ENCODE data around the gene MEIS1.

DNA sequence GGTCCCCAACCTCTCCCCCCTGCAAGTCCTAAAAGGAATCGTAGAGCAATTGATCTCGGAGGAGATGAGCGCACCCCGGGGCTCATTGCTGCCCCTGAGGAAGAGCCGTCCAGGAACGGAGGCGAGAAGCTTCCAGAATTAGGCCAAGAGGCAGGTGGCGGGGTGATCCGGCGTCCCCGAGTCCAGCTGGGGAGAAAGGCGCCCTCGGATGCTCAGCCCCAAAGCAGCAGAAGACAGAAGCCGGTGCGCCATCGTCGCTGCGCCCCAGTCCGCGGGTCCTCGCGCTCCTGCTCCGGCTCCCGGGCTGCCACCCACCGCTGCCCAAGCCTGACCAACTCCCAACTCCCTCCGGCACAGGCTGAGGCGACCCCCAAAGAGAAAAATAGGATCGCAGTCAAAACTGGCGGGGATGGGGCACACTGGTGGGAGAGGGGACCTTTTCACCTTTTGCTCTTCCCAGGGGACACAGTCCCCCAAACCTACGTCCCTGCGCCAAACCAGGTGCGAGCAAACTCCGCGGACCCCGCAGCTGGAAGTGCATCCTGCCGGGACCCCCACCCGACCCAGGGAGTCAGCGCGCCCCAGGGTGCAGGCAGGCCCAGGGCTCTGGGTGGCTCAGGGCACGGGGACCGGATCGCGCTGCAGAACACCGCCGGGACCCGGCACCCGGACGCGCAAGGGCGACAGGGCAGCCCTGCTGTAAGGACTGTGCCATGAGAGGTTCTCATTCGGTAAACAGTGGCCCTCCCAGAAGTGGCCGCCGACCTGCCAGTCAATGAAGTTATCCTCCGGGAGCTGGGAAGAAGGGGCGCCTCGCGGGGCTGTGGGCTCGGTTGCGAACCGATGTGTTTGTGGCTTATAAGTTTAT lies 8.4 kb upstream of the MEIS1 start:
- TF ChIP-seq EZH2 (IDR thresholded peaks at IDR 0.05; ENCODE audit: borderline replicate concordance, low read depth, low read length, severe bottlenecking) (peak; percentile 11), POLR2A (IDR thresholded peaks at IDR 0.05; ENCODE audit: low read depth, low read length) (no peak), CTCF (IDR thresholded peaks at IDR 0.05; ENCODE audit: extremely low read depth in 1 of 2, insufficient read depth in 1 of 2, low read depth in 1 of 2, low read length in 2 of 2) (no peak), POLR2AphosphoS5 (IDR thresholded peaks at IDR 0.05; ENCODE audit: insufficient read depth, low read depth, low read length) (no peak)

Measured in endothelial cell of umbilical vein (primary cell).